ENCODE measurements around the gene HSPG2.
"Not testable (repeated sequence)": the region's sequence is repeated elsewhere in the genome, so short reads cannot be mapped to it uniquely, and the experiment has no call there.

DNA sequence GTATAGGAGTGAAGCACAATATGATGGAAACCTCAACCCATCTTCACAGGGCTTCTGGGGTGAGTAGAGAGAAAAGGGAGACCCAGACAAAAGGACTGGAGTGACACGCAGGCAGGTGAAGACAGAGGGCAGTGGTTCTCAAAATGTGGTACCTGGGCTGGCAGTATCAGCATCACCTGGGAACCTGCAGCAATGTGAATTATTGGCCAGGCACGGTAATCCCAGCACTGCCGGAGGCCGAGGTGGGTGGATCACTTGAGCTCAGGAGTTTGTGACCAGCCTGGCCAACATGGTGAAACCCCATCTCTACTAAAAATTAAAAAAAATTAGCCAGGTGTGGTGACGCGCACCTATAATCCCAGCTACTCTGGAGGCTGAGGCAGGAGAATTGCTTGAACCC lies 45.0 kb upstream of the HSPG2 start:
- TF ChIP-seq, protein P1, sequence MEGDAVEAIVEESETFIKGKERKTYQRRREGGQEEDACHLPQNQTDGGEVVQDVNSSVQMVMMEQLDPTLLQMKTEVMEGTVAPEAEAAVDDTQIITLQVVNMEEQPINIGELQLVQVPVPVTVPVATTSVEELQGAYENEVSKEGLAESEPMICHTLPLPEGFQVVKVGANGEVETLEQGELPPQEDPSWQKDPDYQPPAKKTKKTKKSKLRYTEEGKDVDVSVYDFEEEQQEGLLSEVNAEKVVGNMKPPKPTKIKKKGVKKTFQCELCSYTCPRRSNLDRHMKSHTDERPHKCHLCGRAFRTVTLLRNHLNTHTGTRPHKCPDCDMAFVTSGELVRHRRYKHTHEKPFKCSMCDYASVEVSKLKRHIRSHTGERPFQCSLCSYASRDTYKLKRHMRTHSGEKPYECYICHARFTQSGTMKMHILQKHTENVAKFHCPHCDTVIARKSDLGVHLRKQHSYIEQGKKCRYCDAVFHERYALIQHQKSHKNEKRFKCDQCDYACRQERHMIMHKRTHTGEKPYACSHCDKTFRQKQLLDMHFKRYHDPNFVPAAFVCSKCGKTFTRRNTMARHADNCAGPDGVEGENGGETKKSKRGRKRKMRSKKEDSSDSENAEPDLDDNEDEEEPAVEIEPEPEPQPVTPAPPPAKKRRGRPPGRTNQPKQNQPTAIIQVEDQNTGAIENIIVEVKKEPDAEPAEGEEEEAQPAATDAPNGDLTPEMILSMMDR (IDR thresholded peaks at IDR 0.05), result not testable (repeated sequence)
- not testable (repeated sequence) for TF ChIP-seq POLR2A (IDR thresholded peaks at IDR 0.05)
